Mucosa of descending colon (tissue), 3 donors: ENCODE results near the gene SYNPO2L. TPM values are rescaled to one million over a fixed set of nuclear protein-coding genes. Genes with fewer than 3 reads are reported as not detected.

ENCODE experiments used
- ATAC-seq: fragments of 200-7000 bp; cut with Tn5 transposase; one replicate; pipeline ENCODE4 v1.9.1; 2020; ENCODE audit warnings: mild to moderate bottlenecking, moderate library complexity
- DNase-seq, 3 donors: peaks; one replicate each; pipeline ENCODE4 v3.0.0-alpha.2; 2020
- H3K36me3 ChIP-seq: fragments of 200-600 bp; one replicate; pipeline ENCODE4 v1.8.0; 2021; ENCODE audit warnings: low read depth, mild to moderate bottlenecking
- H3K4me1 ChIP-seq: fragments of 200-600 bp; one replicate; pipeline ENCODE4 v1.8.0; 2021; ENCODE audit warnings: low read depth, mild to moderate bottlenecking
- H3K4me3 ChIP-seq: fragments of 200-600 bp; one replicate; pipeline ENCODE4 v1.8.0; 2021; ENCODE audit warnings: mild to moderate bottlenecking
- H3K9me3 ChIP-seq: fragments of 200-600 bp; one replicate; pipeline ENCODE4 v1.8.0; 2021; ENCODE audit warnings: mild to moderate bottlenecking
- CTCF ChIP-seq: fragments of 200-600 bp; IDR thresholded peaks from one replicate; pipeline ENCODE4 v1.8.0; 2022; ENCODE audit warnings: antibody characterized with exemption, mild to moderate bottlenecking
- intact Hi-C, 2 donors: fragments of 100-400 bp; cut with DNase I in 1 of 2; cut with micrococcal nuclease in 1 of 2; formaldehyde crosslinking; loops; one replicate each; pipeline versions ENCODE4 v1.11.0 to v1.11.1; 2022; cut with DNase I, micrococcal nuclease
- total RNA-seq, 3 donors: library from RNA; stranded (reverse); fragmentation: NEBNext Ultra II Directional in 2 of 3; extraction: Animal tissue kit (Norgen Biotek cat#: 25700) in 2 of 3; gene quantifications; one replicate each; pipeline versions ENCODE4 v1.2.1 to v1.2.4, GENCODE V29; 2021 to 2023
- donor health status: DM: no; HTN: no; CAD: no; lungs with moderate emphysema.
- donor health status: DM: no; HTN: no; CAD: no.
- donor health status: DM: no; HTN: yes; CAD: no.

The SYNPO2L gene
- total RNA-seq, 3 donors from 2014 or later, result 0.05 TPM; not detected in 2

- intact Hi-C loops, result no loop called here
- no peak for ATAC-seq
- H3K4me1 ChIP-seq, result peaks cover 9% of the 10 kb centered on the region
Observed at GRCh38 chr10:73650537-73651331, 5.1 kb downstream of the SYNPO2L start.

GRCh38 chr10:73649876-73650536, 5.8 kb downstream of the SYNPO2L start:
- Histone ChIP-seq H3K4me3 (no peak overlapping the region), H3K36me3 (no peaks in the 10 kb centered on the region), H3K4me1 (peaks cover 5% of the 10 kb centered on the region), H3K9me3 (no peaks in the 10 kb centered on the region)
- intact Hi-C loops, result no loop called here
- ATAC-seq, result no peak
- TF ChIP-seq CTCF, result no peak
- no peak for DNase-seq

More at GRCh38 chr10:73650537-73651331, 5.1 kb downstream of the SYNPO2L start:
- TF ChIP-seq CTCF, result no peak
- Histone ChIP-seq H3K9me3 (no peaks in the 10 kb centered on the region), H3K4me3 (no peak overlapping the region), H3K36me3 (no peaks in the 10 kb centered on the region)
- DNase-seq, result no peak

- Histone ChIP-seq H3K36me3 (no peaks in the 10 kb centered on the region), H3K4me1 (peaks cover 5% of the 10 kb centered on the region), H3K4me3 (no peak overlapping the region), H3K9me3 (no peaks in the 10 kb centered on the region)
- intact Hi-C loops, result no loop called here
- no peak for TF ChIP-seq CTCF
- no peak for ATAC-seq
- no peak for DNase-seq
Observed at GRCh38 chr10:73648975-73649829, 6.6 kb downstream of the SYNPO2L start.

- Histone ChIP-seq H3K36me3 (no peaks in the 10 kb centered on the region), H3K4me1 (peaks cover 7% of the 10 kb centered on the region), H3K4me3 (peak overlapping the region; percentile 17), H3K9me3 (no peaks in the 10 kb centered on the region)
- ATAC-seq (peak; percentile 2), DNase-seq (no peak)
- TF ChIP-seq CTCF, result no peak
- intact Hi-C loops, result no loop called here
Observed at GRCh38 chr10:73647875-73648651, 7.8 kb downstream of the SYNPO2L start.
